Measurements from ENCODE around the gene SNX13. TPM values are rescaled to one million over a fixed set of nuclear protein-coding genes. Genes with fewer than 3 reads are reported as not detected.
"Not testable (repeated sequence)": the region's sequence is repeated elsewhere in the genome, so short reads cannot be mapped to it uniquely, and the experiment has no call there.

The SNX13 gene
- polyA plus RNA-seq, 4 donors: 39.6 to 52.4 (median 43.8) TPM

DNA sequence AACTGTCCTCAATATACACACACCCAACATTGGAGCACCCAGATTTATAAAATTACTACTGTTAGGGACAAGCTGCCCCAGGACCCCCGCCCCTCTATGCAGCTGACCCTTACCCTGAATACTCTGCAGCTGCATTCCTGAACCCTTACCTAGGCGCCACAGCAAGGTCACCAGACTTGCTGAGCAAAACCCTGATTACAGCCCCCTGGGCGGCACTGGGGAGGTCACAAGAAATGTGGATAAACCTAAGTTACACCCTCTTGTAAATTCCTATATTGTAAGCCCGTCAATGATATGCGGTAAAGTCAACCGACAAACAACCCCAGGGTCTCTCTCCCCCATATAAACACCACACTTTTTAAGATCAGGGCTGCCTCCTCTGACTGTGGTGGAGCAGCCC is 25.1 kb downstream of the SNX13 start:
- no peak for DNase-seq (ENCODE audit: low read depth in 4 of 4, low spot score in 3 of 4)

GRCh38 chr7:17913250-17913649 is 27.0 kb downstream of the SNX13 start:
- no peak for DNase-seq (ENCODE audit: low read depth in 4 of 4, low spot score in 3 of 4)

DNA sequence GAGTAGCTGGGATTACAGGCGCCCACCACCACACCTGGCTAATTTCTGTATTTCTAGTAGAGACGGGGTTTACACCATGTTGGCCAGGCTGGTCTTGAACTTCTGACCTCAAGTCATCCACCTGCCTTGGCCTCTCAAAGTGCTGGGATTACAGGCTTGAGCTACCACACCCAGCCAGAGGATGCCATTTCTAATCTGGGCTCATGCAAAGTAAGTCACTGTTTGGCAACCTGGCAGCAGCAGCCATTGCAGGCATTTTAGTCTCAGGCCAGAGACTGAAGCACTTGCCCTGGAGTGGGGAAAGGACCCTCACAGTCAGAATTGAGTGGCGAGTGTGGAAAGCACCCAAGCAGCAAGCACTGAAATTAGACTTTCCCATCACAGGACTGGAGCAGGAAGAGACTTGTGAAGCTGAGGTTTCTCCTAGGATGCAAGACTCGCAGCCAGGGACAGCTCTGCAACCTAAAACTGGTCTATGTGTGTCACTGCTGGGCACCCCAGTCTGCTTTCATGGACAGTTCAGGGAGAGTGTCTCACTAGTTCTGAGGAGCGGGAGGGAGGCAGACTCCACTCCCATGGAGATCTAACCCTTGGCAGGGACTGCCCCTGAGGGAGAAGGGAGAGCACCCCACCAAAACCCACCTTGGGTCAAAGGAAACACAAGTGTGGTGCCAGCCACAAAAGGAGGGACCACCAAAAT is 27.6 kb downstream of the SNX13 start:
- no peak for DNase-seq (ENCODE audit: low read depth in 4 of 4, low spot score in 3 of 4)

DNA sequence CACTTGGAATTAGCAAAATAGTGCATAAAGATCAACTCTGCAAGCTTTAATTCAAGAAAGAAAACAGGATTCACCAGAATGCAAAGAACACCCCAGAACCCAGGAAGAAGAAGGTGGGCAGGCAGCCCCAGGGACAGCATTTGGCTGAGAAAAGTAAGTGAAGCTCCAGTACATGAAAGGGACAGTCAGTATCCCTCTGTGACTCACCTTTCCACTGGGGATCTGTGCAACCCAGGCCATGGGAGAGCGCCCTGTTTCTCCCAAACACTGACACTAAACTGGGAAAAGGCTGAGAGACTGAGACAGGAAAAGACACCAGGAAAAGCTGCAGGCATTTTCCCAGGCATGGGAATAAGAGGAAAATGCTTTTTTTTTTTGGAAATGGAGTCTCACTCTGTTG is 28.2 kb downstream of the SNX13 start:
- no peak for DNase-seq (ENCODE audit: low read depth in 4 of 4, low spot score in 3 of 4)

DNA sequence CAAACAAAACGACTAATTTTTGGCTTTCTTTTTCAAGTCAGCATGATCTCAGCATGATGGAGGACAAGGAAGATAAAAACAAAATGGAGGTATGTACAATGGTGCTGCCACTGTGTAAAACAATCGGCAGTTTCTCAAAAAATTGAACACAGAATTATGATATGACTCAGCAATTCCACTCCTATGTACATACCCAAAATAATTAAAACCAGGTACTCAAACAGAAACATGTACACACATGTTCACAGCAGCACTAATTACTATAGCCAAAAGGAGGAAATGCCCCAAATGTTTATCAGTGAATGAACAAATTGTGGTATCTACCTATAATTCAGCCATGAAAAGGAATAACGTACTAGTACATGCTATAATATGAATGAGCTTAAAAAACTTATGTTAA is 29.9 kb downstream of the SNX13 start:
- no peak for DNase-seq (ENCODE audit: low read depth in 4 of 4, low spot score in 3 of 4)

GRCh38 chr7:17909310-17909709 is 31.0 kb downstream of the SNX13 start:
- DNase-seq (ENCODE audit: low read depth in 4 of 4, low spot score in 3 of 4): not testable (repeated sequence)

DNA sequence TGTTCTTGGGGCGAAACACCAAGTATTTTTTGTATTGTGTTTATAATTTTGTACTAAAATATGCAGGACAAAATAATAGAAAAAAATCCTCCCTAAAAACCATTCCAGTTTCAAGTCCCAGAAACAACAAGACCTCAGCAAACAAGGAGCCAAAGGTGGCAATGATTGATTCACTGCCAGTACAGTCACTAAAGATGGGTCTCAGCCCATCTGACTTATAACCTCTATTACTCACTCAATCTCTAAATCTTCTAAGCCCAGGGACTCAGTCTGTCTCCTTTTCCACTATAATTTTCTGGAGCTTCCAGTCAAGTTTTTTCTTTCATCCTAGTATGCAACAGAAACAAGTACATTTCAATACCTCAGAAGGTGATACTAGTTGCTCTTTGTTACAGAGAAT is 33.3 kb downstream of the SNX13 start:
- DNase-seq (ENCODE audit: low read depth in 4 of 4, low spot score in 3 of 4): no peak

- DNase-seq (ENCODE audit: low read depth in 4 of 4, low spot score in 3 of 4): no peak
Measured at GRCh38 chr7:17903337-17903736, 37.0 kb downstream of the SNX13 start.

GRCh38 chr7:17902599-17902998 is 37.7 kb downstream of the SNX13 start:
- no peak for DNase-seq (ENCODE audit: low read depth in 4 of 4, low spot score in 3 of 4)

GRCh38 chr7:17900464-17900863 is 39.8 kb downstream of the SNX13 start:
- no peak for DNase-seq (ENCODE audit: low read depth in 4 of 4, low spot score in 3 of 4)

GRCh38 chr7:17898111-17898510 is 42.2 kb downstream of the SNX13 start:
- no peak for DNase-seq (ENCODE audit: low read depth in 4 of 4, low spot score in 3 of 4)

- DNase-seq (ENCODE audit: low read depth in 4 of 4, low spot score in 3 of 4): no peak
Measured at GRCh38 chr7:17887286-17887685, 53.0 kb downstream of the SNX13 start.

DNA sequence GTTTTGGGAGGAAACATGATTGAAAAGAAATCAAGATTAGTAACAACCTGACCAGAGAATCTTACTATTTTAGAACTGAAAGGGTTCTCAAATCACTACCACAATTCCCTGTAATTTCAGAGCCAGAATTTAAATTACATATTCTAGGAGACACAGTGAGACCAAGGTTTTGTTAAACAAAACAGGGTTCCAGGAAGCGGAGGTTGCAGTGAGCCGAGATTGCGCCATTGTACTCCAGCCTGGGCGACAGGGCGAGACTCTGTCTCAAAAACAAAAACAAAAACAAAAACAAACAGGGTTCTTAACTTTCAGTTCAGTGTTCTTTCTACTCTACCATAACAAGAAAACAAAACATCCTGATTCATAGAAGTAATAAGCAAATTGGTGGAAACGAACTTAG is 57.6 kb downstream of the SNX13 start:
- DNase-seq (ENCODE audit: low read depth in 4 of 4, low spot score in 3 of 4): no peak

- no peak for DNase-seq (ENCODE audit: low read depth in 4 of 4, low spot score in 3 of 4)
Measured at GRCh38 chr7:17879075-17879661, 61.1 kb downstream of the SNX13 start.

DNA sequence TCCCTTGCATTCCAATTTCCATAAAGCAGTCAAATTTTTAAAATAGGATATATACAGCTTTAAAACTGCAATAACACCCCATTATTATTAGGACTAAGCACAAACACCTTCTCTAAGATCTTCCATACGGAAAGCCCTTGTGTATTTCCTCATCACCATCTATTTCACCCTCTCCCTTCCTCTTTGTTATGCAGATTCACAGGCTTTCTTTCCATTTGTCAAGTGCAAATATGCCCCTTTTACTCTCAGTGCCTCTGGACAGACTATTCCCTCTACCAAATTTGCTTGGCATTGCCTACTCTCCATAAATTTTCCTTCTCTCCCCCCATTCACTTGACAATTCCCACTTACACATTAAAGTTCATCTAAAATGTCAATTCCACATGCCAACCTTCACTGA is 61.7 kb downstream of the SNX13 start:
- DNase-seq (ENCODE audit: low read depth in 4 of 4, low spot score in 3 of 4): no peak

DNA sequence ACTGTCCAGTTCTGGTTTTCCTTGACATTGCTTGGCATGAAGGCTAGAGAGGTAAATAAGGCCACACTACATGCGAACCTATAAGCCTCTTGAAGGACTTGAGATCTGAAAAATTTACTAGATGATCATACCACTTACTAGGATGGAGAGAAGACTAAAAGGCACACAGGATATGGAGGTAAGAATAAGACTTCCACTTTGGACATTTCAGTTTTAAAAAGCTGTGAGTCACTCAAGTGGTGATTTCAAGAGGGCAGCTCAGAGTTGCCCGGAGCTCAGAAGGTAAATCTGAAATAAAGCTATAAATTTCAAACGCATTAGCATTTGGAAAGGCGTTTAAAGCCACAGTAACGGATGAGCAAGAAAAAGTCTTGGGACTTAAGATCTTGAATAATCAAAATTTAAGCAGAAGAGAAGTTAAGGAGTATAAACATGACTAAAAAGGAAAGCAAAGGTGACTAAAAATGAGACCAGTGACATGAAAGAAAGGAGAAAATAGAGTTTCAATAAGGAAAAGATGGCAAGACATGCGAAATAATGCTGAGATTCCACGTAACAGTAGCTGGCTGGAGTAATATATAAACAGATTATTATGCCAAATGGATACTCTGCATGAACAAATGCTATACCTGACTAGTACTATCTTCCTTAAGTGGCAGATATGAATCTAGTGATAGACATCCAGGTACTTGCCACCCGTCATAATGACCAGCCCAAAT is 68.3 kb downstream of the SNX13 start:
- DNase-seq (ENCODE audit: low read depth in 4 of 4, low spot score in 3 of 4): no peak

GRCh38 chr7:17870406-17870805 is 69.9 kb downstream of the SNX13 start:
- no peak for DNase-seq (ENCODE audit: low read depth in 4 of 4, low spot score in 3 of 4)

DNA sequence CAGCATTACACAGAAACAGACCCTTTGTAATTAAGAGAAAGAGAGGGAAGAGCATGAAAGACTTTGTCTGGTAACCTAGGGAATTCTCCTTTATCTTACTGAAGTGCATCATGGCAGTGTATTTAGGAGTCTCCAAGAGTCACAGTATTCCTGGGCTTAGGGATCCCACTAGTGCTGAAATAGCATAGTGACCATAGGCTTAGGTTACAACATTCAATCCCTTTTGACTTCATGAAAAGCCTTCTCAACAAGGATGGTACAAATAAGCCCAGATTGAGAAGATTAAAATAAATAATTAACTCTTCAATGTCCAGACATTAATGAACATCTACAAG is 76.5 kb downstream of the SNX13 start:
- no peak for DNase-seq (ENCODE audit: low read depth in 4 of 4, low spot score in 3 of 4)

- DNase-seq (ENCODE audit: low read depth in 4 of 4, low spot score in 3 of 4): no peak
Measured at GRCh38 chr7:17863095-17863808, 77.0 kb downstream of the SNX13 start.

DNA sequence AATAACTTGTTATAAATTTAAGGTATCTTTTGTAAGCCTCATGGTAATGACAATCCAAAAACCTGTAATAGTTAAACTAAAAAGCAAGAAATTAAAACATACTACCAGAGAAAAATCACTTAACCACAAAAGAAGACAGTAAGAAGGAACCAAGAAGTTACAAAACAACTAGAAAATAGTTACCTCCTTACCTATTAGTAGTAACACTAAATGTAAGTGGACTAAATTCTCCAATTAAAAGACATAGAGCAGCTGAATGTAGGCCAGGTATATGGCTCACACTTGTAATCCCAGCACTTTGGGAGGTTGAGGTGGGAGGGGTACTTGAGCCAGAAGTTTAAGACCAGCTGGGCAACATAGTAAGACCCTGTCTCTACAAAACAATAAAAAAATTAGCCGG is 84.0 kb downstream of the SNX13 start:
- no peak for DNase-seq (ENCODE audit: low read depth in 4 of 4, low spot score in 3 of 4)

DNA sequence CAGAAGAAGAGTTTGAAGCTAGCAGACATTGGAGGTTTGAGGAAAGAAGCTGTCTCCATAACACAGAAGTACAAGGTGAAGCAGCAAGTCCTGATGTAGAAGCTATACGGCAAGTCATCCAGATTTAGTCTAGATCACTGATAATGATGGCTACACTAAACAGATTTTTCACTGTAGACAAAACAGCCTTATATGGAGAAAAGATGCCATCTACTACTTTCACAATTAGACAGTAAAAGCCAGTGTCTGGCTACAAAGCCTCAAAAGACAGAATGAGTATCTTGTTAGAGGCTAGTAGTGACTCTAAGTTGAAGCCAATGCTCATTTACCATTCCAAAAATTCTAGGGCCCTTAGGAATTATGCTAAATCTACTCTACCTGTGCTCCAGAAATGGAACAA is 85.1 kb downstream of the SNX13 start:
- DNase-seq (ENCODE audit: low read depth in 4 of 4, low spot score in 3 of 4): no peak

All from left renal pelvis (tissue), 4 donors.